ENCODE data around the gene NPIPB2. TPM values are rescaled to one million over a fixed set of nuclear protein-coding genes. Genes with fewer than 3 reads are reported as not detected.
"Not testable (repeated sequence)": the region's sequence is repeated elsewhere in the genome, so short reads cannot be mapped to it uniquely, and the experiment has no call there.

NPIPB2 gene
- total and polyA plus RNA-seq, 4 experiments from 2014 or later = 1.8 to 16.0 (median 9.0) TPM; not detected in 1

GRCh38 chr16:11979013-11979672, 37.3 kb upstream of the NPIPB2 start:
- Histone ChIP-seq H3K27me3 (ENCODE audit: insufficient read depth, low read length) (no peaks in the 10 kb centered on the region), H3K9me3 (ENCODE audit: control insufficient read depth in 1 of 2, low read length in 2 of 2) (no peaks in the 10 kb centered on the region), H3K4me3 (ENCODE audit: low read length in 2 of 2) (no peak overlapping the region), H3K36me3 (ENCODE audit: insufficient read depth, low read length) (no peaks in the 10 kb centered on the region), H3K27ac (ENCODE audit: low read depth, low read length) (no peak overlapping the region), H3K4me1 (ENCODE audit: insufficient read depth, low read length) (peaks cover 28% of the 10 kb centered on the region)
- ChIA-PET POLR2A (ENCODE audit: partially characterized antibody) (no interaction called here), CTCF (ENCODE audit: partially characterized antibody) (no interaction called here)
- Mint-ChIP-seq H3K27ac (peak overlapping the region in 1 of 7 donors; percentile 57), H3K9me3 (no peaks in the 10 kb centered on the region), H3K36me3 (peaks cover 0 to 10% of the 10 kb centered on the region in 2 donors), H3K4me1 (peaks cover 29 to 39% (median 34%) of the 10 kb centered on the region in 4 donors), H3K27me3 (no peaks in the 10 kb centered on the region), H3K4me3 (peak overlapping the region in 1 of 8 donors; percentile 95)
- intact Hi-C loops (cut with micrococcal nuclease) = no loop called here
- DNase-seq = no peak

- H3K27me3 Mint-ChIP-seq = no peaks in the 10 kb centered on the region
- Histone ChIP-seq H3K27me3 (ENCODE audit: insufficient read depth, low read length) (no peaks in the 10 kb centered on the region), H3K4me3 (ENCODE audit: low read length in 2 of 2) (no peak overlapping the region), H3K27ac (ENCODE audit: low read depth, low read length) (no peak overlapping the region), H3K4me1 (ENCODE audit: insufficient read depth, low read length) (peaks cover 28% of the 10 kb centered on the region), H3K36me3 (ENCODE audit: insufficient read depth, low read length) (no peaks in the 10 kb centered on the region), H3K9me3 (ENCODE audit: control insufficient read depth in 1 of 2, low read length in 2 of 2) (no peaks in the 10 kb centered on the region)
- intact Hi-C loops (cut with micrococcal nuclease) = no loop called here
- CTCF ChIA-PET (ENCODE audit: partially characterized antibody) = interaction anchor here (0.6 to 1.9 kb wide), 2 partner anchors 67 to 90 kb away, joined by 3 to 9 read pairs; no protein-coding TSS in a partner anchor
- no peak for DNase-seq
- no peaks in the 10 kb centered on the region for H3K9me3 Mint-ChIP-seq
- H3K36me3 Mint-ChIP-seq = peaks cover 0 to 10% of the 10 kb centered on the region in 2 donors
- peak overlapping the region in 5 of 7 donors; percentile 64 to 89 (median 86) for H3K27ac Mint-ChIP-seq
- POLR2A ChIA-PET (ENCODE audit: partially characterized antibody) = interaction anchor here (2.1 kb wide), 1 partner anchor 62 kb away, joined by 20 read pairs; the partner anchor contains the start of gene GSPT1
- peaks cover 28 to 39% (median 33%) of the 10 kb centered on the region in 4 donors for H3K4me1 Mint-ChIP-seq
- peak overlapping the region; percentile 89 to 97 (median 94) for H3K4me3 Mint-ChIP-seq
Measured at GRCh38 chr16:11978080-11978479, 36.2 kb upstream of the NPIPB2 start.

DNA sequence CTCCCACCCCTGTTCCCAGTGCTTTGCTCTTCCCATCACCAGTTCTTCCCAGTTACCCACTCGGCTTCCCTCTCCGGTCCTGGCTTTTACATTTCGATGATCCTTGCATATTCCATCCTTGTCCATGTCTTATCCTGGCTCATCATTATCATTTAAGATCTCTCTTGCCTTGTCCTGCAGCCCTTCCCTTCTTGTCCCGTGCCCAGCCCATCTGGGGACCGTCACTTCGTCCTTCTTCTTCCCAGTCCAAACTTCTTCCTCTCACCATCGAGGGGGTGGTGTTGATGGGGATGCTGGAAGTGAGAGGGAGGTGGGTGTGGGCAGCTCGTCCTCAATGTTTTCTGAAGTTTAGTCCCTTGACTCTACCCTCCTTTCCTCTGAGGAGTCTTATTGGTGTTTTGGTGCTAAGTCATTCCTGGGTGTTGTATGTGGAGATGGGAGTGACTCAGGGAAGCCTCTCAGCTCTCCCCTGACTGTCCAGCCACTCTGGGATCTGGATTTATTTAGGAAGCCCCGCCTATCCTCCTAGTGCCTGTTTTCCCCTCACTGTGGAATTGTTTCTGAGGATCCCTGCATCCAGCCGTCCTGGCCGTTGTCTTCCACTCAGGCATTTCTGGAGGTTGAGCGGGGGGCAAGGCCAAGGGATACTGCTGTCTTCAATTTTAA, 35.7 kb upstream of the NPIPB2 start:
- H3K4me3 Mint-ChIP-seq = peak overlapping the region; percentile 89 to 97 (median 94)
- intact Hi-C loops (cut with micrococcal nuclease) = loop anchor here (2.0 kb wide), 1 partner anchor 63 kb away; the partner anchor contains the start of gene GSPT1
- H3K9me3 Mint-ChIP-seq = no peaks in the 10 kb centered on the region
- peaks cover 0 to 10% of the 10 kb centered on the region in 2 donors for H3K36me3 Mint-ChIP-seq
- H3K27me3 ChIP-seq (ENCODE audit: insufficient read depth, low read length) = no peaks in the 10 kb centered on the region
- POLR2A ChIA-PET (ENCODE audit: partially characterized antibody) = interaction anchor here (1.1 to 2.1 kb wide), 5 partner anchors 62 to 826 kb away, joined by 3 to 20 read pairs (median 3); partner anchors contain the start of genes CPPED1 and GSPT1
- peak overlapping the region; percentile 75 to 94 (median 88) for H3K27ac Mint-ChIP-seq
- H3K9me3 ChIP-seq (ENCODE audit: control insufficient read depth in 1 of 2, low read length in 2 of 2) = no peaks in the 10 kb centered on the region
- H3K4me1 ChIP-seq (ENCODE audit: insufficient read depth, low read length) = peaks cover 28% of the 10 kb centered on the region
- peaks cover 28 to 39% (median 33%) of the 10 kb centered on the region in 4 donors for H3K4me1 Mint-ChIP-seq
- no peak for DNase-seq
- no peaks in the 10 kb centered on the region for H3K36me3 ChIP-seq (ENCODE audit: insufficient read depth, low read length)
- no peaks in the 10 kb centered on the region for H3K27me3 Mint-ChIP-seq
- peak overlapping the region; percentile 84 to 93 for H3K4me3 ChIP-seq (ENCODE audit: low read length in 2 of 2)
- H3K27ac ChIP-seq (ENCODE audit: low read depth, low read length) = peak overlapping the region; percentile 74
- CTCF ChIA-PET (ENCODE audit: partially characterized antibody) = interaction anchor here (0.6 to 1.9 kb wide), 2 partner anchors 66 to 91 kb away, joined by 3 to 9 read pairs; no protein-coding TSS in a partner anchor

DNA sequence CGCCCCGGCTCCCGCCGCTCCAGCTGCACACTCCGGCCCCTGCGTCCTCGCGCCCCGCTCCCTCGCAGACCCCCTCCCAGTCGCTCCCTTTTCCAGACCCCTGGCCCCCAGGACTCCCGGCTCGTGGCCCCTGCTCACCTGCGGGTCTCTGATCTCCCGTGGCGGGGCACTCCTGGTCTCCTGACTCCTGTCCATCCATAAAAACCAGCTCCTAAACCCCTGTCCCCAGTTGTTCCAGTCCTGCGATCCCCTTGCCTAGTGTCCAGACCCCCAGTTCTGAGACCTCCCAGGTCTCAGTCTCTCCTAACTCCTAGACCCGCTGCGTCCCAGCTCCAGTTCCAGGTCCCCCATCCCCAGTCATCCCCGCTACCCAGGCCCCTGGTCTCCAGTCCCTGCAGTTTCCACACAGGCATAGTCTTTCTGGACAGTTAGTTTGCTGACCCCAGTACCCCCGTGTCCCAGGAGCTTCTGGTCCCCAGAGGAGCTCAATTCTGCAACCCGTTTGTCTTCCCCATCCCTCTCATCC, 35.1 kb upstream of the NPIPB2 start:
- peaks cover 25 to 39% (median 32%) of the 10 kb centered on the region in 4 donors for H3K4me1 Mint-ChIP-seq
- no peaks in the 10 kb centered on the region for H3K36me3 ChIP-seq (ENCODE audit: insufficient read depth, low read length)
- H3K36me3 Mint-ChIP-seq = peaks cover 0 to 10% of the 10 kb centered on the region in 2 donors
- ChIA-PET POLR2A (ENCODE audit: partially characterized antibody) (interaction anchor here (0.6 to 2.1 kb wide), 9 partner anchors 61 to 827 kb away, joined by 3 to 20 read pairs (median 3); partner anchors contain the start of genes CPPED1, GSPT1 and TXNDC11), CTCF (ENCODE audit: partially characterized antibody) (interaction anchor here (1.9 kb wide), 1 partner anchor 91 kb away, joined by 9 read pairs; no protein-coding TSS in a partner anchor)
- H3K4me3 Mint-ChIP-seq = peak overlapping the region; percentile 89 to 97 (median 94)
- DNase-seq = no peak
- H3K9me3 Mint-ChIP-seq = no peaks in the 10 kb centered on the region
- H3K4me3 ChIP-seq (ENCODE audit: low read length in 2 of 2) = peak overlapping the region; percentile 84 to 93
- H3K4me1 ChIP-seq (ENCODE audit: insufficient read depth, low read length) = peaks cover 28% of the 10 kb centered on the region
- H3K27ac ChIP-seq (ENCODE audit: low read depth, low read length) = peak overlapping the region; percentile 74
- no peaks in the 10 kb centered on the region for H3K27me3 Mint-ChIP-seq
- H3K27me3 ChIP-seq (ENCODE audit: insufficient read depth, low read length) = no peaks in the 10 kb centered on the region
- H3K9me3 ChIP-seq (ENCODE audit: control insufficient read depth in 1 of 2, low read length in 2 of 2) = no peaks in the 10 kb centered on the region
- peak overlapping the region; percentile 75 to 94 (median 88) for H3K27ac Mint-ChIP-seq
- intact Hi-C loops (cut with micrococcal nuclease) = loop anchor here (1.0 to 2.0 kb wide), 2 partner anchors 62 to 126 kb away; partner anchors contain the start of genes GSPT1 and RSL1D1

DNA sequence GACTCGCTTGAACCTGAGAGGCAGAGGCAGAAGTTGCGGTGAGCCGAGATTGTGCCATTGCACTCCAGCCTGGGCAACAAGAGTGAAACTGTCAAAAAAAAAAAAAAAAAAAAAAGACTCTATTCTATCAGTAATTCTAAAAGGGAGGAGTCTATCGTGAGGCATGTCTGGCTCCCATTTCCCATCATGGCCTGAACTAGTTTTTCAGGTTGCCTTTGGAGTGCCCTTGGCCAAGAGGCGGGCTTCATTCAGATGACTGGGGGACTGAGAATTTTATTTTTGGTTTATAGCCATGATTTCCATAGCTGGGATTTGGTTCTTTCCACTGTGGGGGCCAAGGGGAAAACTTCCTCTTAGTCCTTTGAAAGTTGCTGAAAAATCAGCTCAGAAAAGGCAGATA, 31.2 kb upstream of the NPIPB2 start:
- no peak overlapping the region for H3K4me3 Mint-ChIP-seq
- POLR2A ChIA-PET (ENCODE audit: partially characterized antibody) = no interaction called here

GRCh38 chr16:11972128-11972527, 30.3 kb upstream of the NPIPB2 start:
- peaks cover 10 to 18% (median 14%) of the 10 kb centered on the region in 4 donors for H3K4me1 Mint-ChIP-seq
- H3K4me3 Mint-ChIP-seq = no peak overlapping the region
- H3K4me3 ChIP-seq (ENCODE audit: low read length in 2 of 2) = no peak overlapping the region
- H3K9me3 Mint-ChIP-seq = no peaks in the 10 kb centered on the region
- H3K27me3 ChIP-seq (ENCODE audit: insufficient read depth, low read length) = no peaks in the 10 kb centered on the region
- intact Hi-C loops (cut with micrococcal nuclease) = no loop called here
- no peak overlapping the region for H3K27ac ChIP-seq (ENCODE audit: low read depth, low read length)
- H3K27ac Mint-ChIP-seq = peak overlapping the region in 1 of 7 donors; percentile 8
- no peaks in the 10 kb centered on the region for H3K36me3 ChIP-seq (ENCODE audit: insufficient read depth, low read length)
- CTCF ChIA-PET (ENCODE audit: partially characterized antibody) = no interaction called here
- POLR2A ChIA-PET (ENCODE audit: partially characterized antibody) = no interaction called here
- peaks cover 14% of the 10 kb centered on the region for H3K4me1 ChIP-seq (ENCODE audit: insufficient read depth, low read length)
- peaks cover 0 to 5% of the 10 kb centered on the region in 2 donors for H3K27me3 Mint-ChIP-seq
- no peak for DNase-seq
- peaks cover 0 to 7% of the 10 kb centered on the region in 2 donors for H3K36me3 Mint-ChIP-seq
- no peaks in the 10 kb centered on the region for H3K9me3 ChIP-seq (ENCODE audit: control insufficient read depth in 1 of 2, low read length in 2 of 2)

More for the DNA sequence above, 31.2 kb upstream of the NPIPB2 start:
- no peak for DNase-seq
- intact Hi-C loops (cut with micrococcal nuclease) = no loop called here
- Mint-ChIP-seq H3K4me1 (peaks cover 19 to 28% (median 23%) of the 10 kb centered on the region in 4 donors), H3K36me3 (peaks cover 0 to 10% of the 10 kb centered on the region in 2 donors), H3K27ac (no peak overlapping the region), H3K27me3 (no peaks in the 10 kb centered on the region), H3K9me3 (no peaks in the 10 kb centered on the region)
- Histone ChIP-seq H3K27ac (ENCODE audit: low read depth, low read length) (no peak overlapping the region), H3K9me3 (ENCODE audit: control insufficient read depth in 1 of 2, low read length in 2 of 2) (no peaks in the 10 kb centered on the region), H3K4me1 (ENCODE audit: insufficient read depth, low read length) (peaks cover 24% of the 10 kb centered on the region), H3K4me3 (ENCODE audit: low read length in 2 of 2) (no peak overlapping the region), H3K36me3 (ENCODE audit: insufficient read depth, low read length) (no peaks in the 10 kb centered on the region), H3K27me3 (ENCODE audit: insufficient read depth, low read length) (no peaks in the 10 kb centered on the region)
- CTCF ChIA-PET (ENCODE audit: partially characterized antibody) = no interaction called here

DNA sequence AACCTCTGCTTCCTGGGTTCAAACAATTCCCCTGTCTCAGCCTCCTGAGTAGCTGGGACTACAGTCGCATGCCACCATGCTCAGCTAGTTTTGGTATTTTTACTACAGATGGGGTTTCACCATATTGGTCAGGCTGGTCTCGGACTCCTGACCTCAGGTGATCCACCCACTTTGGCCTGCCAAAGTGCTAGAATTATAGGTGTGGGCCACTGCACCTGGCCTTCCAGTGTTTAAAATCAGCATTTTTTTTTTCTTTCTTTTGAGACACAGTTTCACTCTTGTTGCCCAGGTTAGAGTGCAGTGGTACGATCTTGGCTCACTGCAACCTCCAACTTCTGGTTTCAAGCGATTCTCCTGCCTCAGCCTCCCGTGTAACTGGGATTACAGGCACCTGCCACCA, 28.4 kb upstream of the NPIPB2 start:
- H3K4me1 Mint-ChIP-seq; H3K4me3 ChIP-seq (ENCODE audit: low read length in 2 of 2); H3K4me3 Mint-ChIP-seq; H3K4me1 ChIP-seq (ENCODE audit: insufficient read depth, low read length); H3K36me3 Mint-ChIP-seq; H3K27ac ChIP-seq (ENCODE audit: low read depth, low read length); H3K9me3 Mint-ChIP-seq; POLR2A ChIA-PET (ENCODE audit: partially characterized antibody); intact Hi-C loops (cut with micrococcal nuclease); H3K9me3 ChIP-seq (ENCODE audit: control insufficient read depth in 1 of 2, low read length in 2 of 2); H3K36me3 ChIP-seq (ENCODE audit: insufficient read depth, low read length); H3K27me3 Mint-ChIP-seq; H3K27ac Mint-ChIP-seq; DNase-seq; H3K27me3 ChIP-seq (ENCODE audit: insufficient read depth, low read length): not testable (repeated sequence)
- CTCF ChIA-PET (ENCODE audit: partially characterized antibody) = interaction anchor here (1.0 kb wide), 1 partner anchor 130 kb away, joined by 3 read pairs; no protein-coding TSS in a partner anchor

Data from CD4-positive, alpha-beta memory T cell (primary cell).